K562 (cell line): ENCODE data around the gene ID4. TPM values are rescaled to one million over a fixed set of nuclear protein-coding genes. Genes with fewer than 3 reads are reported as not detected.

Source experiments
- ATAC-seq: fragments of 200-7000 bp; cut with Tn5 transposase; 3 replicates; pipeline ENCODE4 v1.9.1; 2020; ENCODE audit warnings: moderate library complexity
- BruUV-seq: library from RNA; stranded (reverse); fragments of 400-500 nt; replicated peaks from 2 replicates; lab custom pipeline; 2021; lab: Mats Ljungman, UMichigan
- CTCF ChIA-PET: fragments of 300-600 bp; formaldehyde crosslinking; extraction: SDS; loops from one replicate; lab custom pipeline; 2021; ENCODE audit warnings: low intra/inter-chr PET ratio; lab: Yijun Ruan, JAX
- POLR2A ChIA-PET: fragments of 300-600, 350-650 bp; sonication (Branson Sonifier 250); formaldehyde crosslinking; extraction: SDS; loops from one replicate; lab custom pipeline; 2021; ENCODE audit warnings: antibody characterized with exemption, inconsistent platforms; lab: Yijun Ruan, JAX
- DNase-seq, 4 experiments: peaks; one replicate each; pipeline versions ENCODE4 v3.0.0 to v3.0.0-alpha.2; 2011 to 2018; ENCODE audit warnings: low spot score in 3 of 4, mixed read lengths in 3 of 4; ENCODE audit errors: extremely low read depth in 1 of 4
- FAIRE-seq: peaks from 2 replicates; lab custom pipeline; 2011; peaks lifted over from hg19 to GRCh38; lab: Jason Lieb, UNC
- H2AFZ ChIP-seq: 2 replicates; pipeline ENCODE4 v1.6.0; 2011; ENCODE audit warnings: low read depth, low read length, control low read depth, inconsistent platforms
- H3K27ac ChIP-seq: fragments of 200-600 bp; 3 replicates; pipeline ENCODE4 v1.8.0; 2011; ENCODE audit warnings: low read depth, mild to moderate bottlenecking, control low read depth, inconsistent platforms, low read length, moderate library complexity, mixed read lengths; ENCODE audit errors: extremely low read depth
- H3K27me3 ChIP-seq, 2 experiments: fragments of 300-600 bp in 1 of 2; 2 replicates in 1 of 2; 3 replicates in 1 of 2; pipeline versions ENCODE4 v1.6.0 to v1.8.0; 2011; ENCODE audit warnings: inconsistent platforms in 2 of 2, low read length in 2 of 2, mild to moderate bottlenecking in 1 of 2, mixed read lengths in 1 of 2, moderate library complexity in 1 of 2; ENCODE audit not compliant: control insufficient read depth in 2 of 2, insufficient read depth in 2 of 2
- H3K36me3 ChIP-seq: fragments of 300-600 bp; 3 replicates; pipeline ENCODE4 v1.8.0; 2011; ENCODE audit warnings: mild to moderate bottlenecking, low read length, inconsistent platforms; ENCODE audit not compliant: control insufficient read depth, insufficient read depth
- H3K4me1 ChIP-seq, 2 experiments: fragments of 200-600 bp in 1 of 2; replicated peaks in 1 of 2; 2 replicates in 1 of 2; 3 replicates in 1 of 2; pipeline versions ENCODE4 v1.5.1 to v1.8.0; 2011; ENCODE audit warnings: inconsistent platforms in 2 of 2, low read length in 2 of 2, mild to moderate bottlenecking in 1 of 2, mixed read lengths in 1 of 2, moderate library complexity in 1 of 2; ENCODE audit not compliant: control insufficient read depth in 2 of 2, insufficient read depth in 2 of 2
- H3K4me2 ChIP-seq: 2 replicates; pipeline ENCODE4 v1.6.1; 2011; ENCODE audit warnings: low read length, control low read depth, inconsistent platforms, mixed read lengths; ENCODE audit not compliant: insufficient read depth
- H3K4me3 ChIP-seq: fragments of 200-600 bp; sonication (generic), shearing (Covaris generic); 2 replicates; pipeline ENCODE4 v1.5.1; 2016; ENCODE audit warnings: control low read depth, inconsistent platforms
- H3K79me2 ChIP-seq: fragments of 200-600 bp; 3 replicates; pipeline ENCODE4 v1.8.0; 2011; ENCODE audit warnings: low read length, inconsistent platforms; ENCODE audit not compliant: control insufficient read depth, insufficient read depth
- H3K9ac ChIP-seq, 2 experiments: 2 replicates each; pipeline versions ENCODE4 v1.6.0 to v1.6.1; 2011; ENCODE audit warnings: low read depth in 2 of 2, low read length in 2 of 2, control low read depth in 1 of 2, inconsistent platforms in 1 of 2, mild to moderate bottlenecking in 1 of 2, mixed read lengths in 1 of 2; ENCODE audit not compliant: insufficient read depth in 1 of 2
- H3K9me1 ChIP-seq: one replicate; pipeline ENCODE4 v1.6.0; 2011; ENCODE audit warnings: inconsistent platforms, mild to moderate bottlenecking, low read length, moderate library complexity; ENCODE audit not compliant: control insufficient read depth, insufficient read depth
- H3K9me3 ChIP-seq: replicated peaks from 2 replicates; pipeline ENCODE4 v1.5.1; 2011; ENCODE audit warnings: low read depth, low read length, inconsistent platforms; ENCODE audit not compliant: control insufficient read depth, insufficient read depth
- H4K20me1 ChIP-seq: replicated peaks from 2 replicates; pipeline ENCODE4 v1.6.1; 2011; ENCODE audit warnings: low read length, inconsistent platforms, mixed read lengths; ENCODE audit not compliant: control insufficient read depth, insufficient read depth
- ASH1L ChIP-seq: fragments of 450-650 bp; IDR thresholded peaks from 2 replicates; pipeline ENCODE4 v1.6.1; 2018; ENCODE audit warnings: borderline replicate concordance, mild to moderate bottlenecking, low read depth; ENCODE audit not compliant: partially characterized antibody
- BACH1 ChIP-seq: fragments of 200-800 bp; sonication (Bioruptor generic); IDR thresholded peaks from 2 replicates; pipeline ENCODE4 v1.6.1; 2016; ENCODE audit warnings: missing genetic modification characterization, missing compliant biosample characterization
- KLF16 ChIP-seq: IDR thresholded peaks from 2 replicates; pipeline ENCODE4 v1.6.1; 2016; ENCODE audit warnings: antibody characterized with exemption
- MCM2 ChIP-seq: fragments of 450-650 bp; IDR thresholded peaks from 2 replicates; pipeline ENCODE4 v1.6.1; 2017; ENCODE audit warnings: low read depth, mild to moderate bottlenecking
- PTBP1 ChIP-seq: fragments of 200-400 bp; formaldehyde crosslinking; IDR thresholded peaks from 2 replicates; pipeline ENCODE4 v1.6.1; 2017; ENCODE audit warnings: low read depth, low read length
- SETDB1 ChIP-seq: IDR thresholded peaks from one replicate; pipeline ENCODE4 v1.6.1; 2012; ENCODE audit warnings: low read length, control low read depth, inconsistent platforms
- SMARCC2 ChIP-seq: fragments of 450-650 bp; IDR thresholded peaks from 2 replicates; pipeline ENCODE4 v1.6.1; 2017; ENCODE audit warnings: antibody characterized with exemption, moderate library complexity, mild to moderate bottlenecking, low read depth
- VEZF1 ChIP-seq: fragments of 200-800 bp; sonication (Bioruptor generic); IDR thresholded peaks from 2 replicates; pipeline ENCODE4 v1.6.1; 2017; ENCODE audit warnings: missing genetic modification characterization, missing compliant biosample characterization
- ZNF143 ChIP-seq: sonication (generic); formaldehyde crosslinking; IDR thresholded peaks from 2 replicates; pipeline ENCODE4 v1.9.0; 2022; ENCODE audit warnings: mild to moderate bottlenecking, missing genetic modification reagents
- ZNF75A ChIP-seq: fragments of 450-650 bp; formaldehyde crosslinking; IDR thresholded peaks from 2 replicates; pipeline ENCODE4 v1.4.0; 2020; ENCODE audit warnings: mild to moderate bottlenecking
- WGBS: fragments of 100-300 bp; shearing (Covaris generic); methylation state at CpG from one replicate; pipeline ENCODE4 v1.1.6; 2016; ENCODE audit warnings: low coverage, mixed read lengths; ENCODE audit not compliant: insufficient coverage; ENCODE audit errors: missing lambda C conversion rate; 5-methylcytosine and 5-hydroxymethylcytosine counted together
- in situ Hi-C: fragments of 300-500 bp; cut with MboI; formaldehyde crosslinking; loops from 4 replicates; pipeline ENCODE4 v1.15.0; 2018; ENCODE audit warnings: inconsistent platforms, mixed read lengths
- intact Hi-C: fragments of 100-400 bp; cut with micrococcal nuclease; formaldehyde crosslinking; loops from 2 replicates; pipeline ENCODE4 v1.14.2; 2022
- polyA plus RNA-seq, 8 experiments: library from polyadenylated mRNA; depleted of rRNA in 4 of 8; stranded (reverse) in 5 of 8; unstranded in 3 of 8; fragments of >200 nt; fragmentation: Nextera tagmentation in 2 of 8; fragmentation: Illumina TruSeq in 1 of 8; extraction: Ambion mirVana in 2 of 8; extraction: Trizol in 1 of 8; gene quantifications; 2 replicates each; pipeline versions ENCODE4 v1.2.1 to v1.2.3, GENCODE V29; 2011 to 2014; ENCODE audit warnings: inconsistent platforms in 1 of 8, missing spikeins in 1 of 8
- total RNA-seq, 7 experiments: library from RNA; depleted of rRNA in 6 of 7; stranded (reverse); fragments of >200 nt in 6 of 7; fragmentation: Illumina TruSeq in 2 of 7; extraction: Trizol in 2 of 7; gene quantifications; 2 replicates each; pipeline versions ENCODE4 v1.2.1 to v1.2.3, GENCODE V29; 2011 to 2021; ENCODE audit warnings: low replicate concordance in 1 of 7

The ID4 gene
- total and polyA plus RNA-seq, 9 of the 15 experiments (the other 6 are each of a cell fraction or from before 2014, with no cell fraction given), result not detected

- TF ChIP-seq ZNF75A, result no peak
- no peak for TF ChIP-seq MCM2
- no peak for TF ChIP-seq SMARCC2
- TF ChIP-seq ZNF143 (CRISPR knock-in tag), result no peak
Measured at GRCh38 chr6:19827247-19827646, 9.9 kb upstream of the ID4 start (continued).

GRCh38 chr6:19827903-19828302, 9.3 kb upstream of the ID4 start:
- Histone ChIP-seq H3K4me2 (no peak overlapping the region), H3K79me2 (no peaks in the 10 kb centered on the region), H4K20me1 (no peaks in the 10 kb centered on the region), H3K9me3 (no peaks in the 10 kb centered on the region), H3K4me1 (no peaks in the 10 kb centered on the region), H3K9ac (no peak overlapping the region), H3K27ac (no peak overlapping the region), H3K36me3 (no peaks in the 10 kb centered on the region), H3K27me3 (no peaks in the 10 kb centered on the region), H3K9me1 (no peaks in the 10 kb centered on the region), H3K4me3 (no peak overlapping the region), H2AFZ (no peak overlapping the region)
- CTCF ChIA-PET, result no interaction called here
- POLR2A ChIA-PET, result interaction anchor here (0.5 kb wide), 1 partner anchor 11 kb away, joined by 4 read pairs; no protein-coding TSS in a partner anchor
- DNase-seq (no peak), ATAC-seq (no peak), FAIRE-seq (no peak)
- no TSS peak for BruUV-seq
- in situ Hi-C loops (no loop called here), intact Hi-C loops (no loop called here)
- TF ChIP-seq BACH1 (tag), result no peak
- TF ChIP-seq PTBP1, result no peak
- no peak for TF ChIP-seq ASH1L
- TF ChIP-seq KLF16, result no peak
- no peak for TF ChIP-seq VEZF1
- TF ChIP-seq SETDB1, result no peak
- WGBS, result 7% methylated on average over 1 of the region's 1 CpG
